LNCaP clone FGC (cell line): ENCODE results near the gene MARCHF3.
A peak's percentile ranks its signal among the peaks of the same experiment; 100 is the strongest.

Experiments used
- DNase-seq: peaks from one replicate; pipeline ENCODE4 v3.0.0-alpha.2; 2011; ENCODE audit warnings: low read depth
- H3K4me3 ChIP-seq: 2 replicates; pipeline ENCODE4 v1.5.1; 2011; ENCODE audit warnings: mild to moderate bottlenecking, low read depth, low read length, control low read depth
- CTCF ChIP-seq: IDR thresholded peaks from 2 replicates; pipeline ENCODE4 v1.5.1; 2012; ENCODE audit warnings: mild to moderate bottlenecking; ENCODE audit not compliant: control insufficient read depth, insufficient read depth; ENCODE audit errors: extremely low read depth

Gene MARCHF3

GRCh38 chr5:127046343-127047072 is 16.1 kb upstream of the MARCHF3 start:
- no peak for DNase-seq
- H3K4me3 ChIP-seq, result no peak overlapping the region
- no peak for TF ChIP-seq CTCF

GRCh38 chr5:127042593-127042992 is 12.2 kb upstream of the MARCHF3 start:
- peak; percentile 17; the same call in 1 of the 2 replicates for TF ChIP-seq CTCF
- no peak overlapping the region for H3K4me3 ChIP-seq
- DNase-seq, result no peak

- no peak for DNase-seq
- no peak overlapping the region for H3K4me3 ChIP-seq
- no peak for TF ChIP-seq CTCF
Measured at GRCh38 chr5:127041571-127041970, 11.2 kb upstream of the MARCHF3 start.

- no peak overlapping the region for H3K4me3 ChIP-seq
- DNase-seq, result no peak
- TF ChIP-seq CTCF, result no peak
Measured at GRCh38 chr5:127040796-127041520, 10.6 kb upstream of the MARCHF3 start.

- H3K4me3 ChIP-seq, result no peak overlapping the region
- no peak for TF ChIP-seq CTCF
- DNase-seq, result no peak
Measured at GRCh38 chr5:127038550-127038949, 8.2 kb upstream of the MARCHF3 start.

- no peak overlapping the region for H3K4me3 ChIP-seq
- no peak for TF ChIP-seq CTCF
- DNase-seq, result no peak
Measured at GRCh38 chr5:127031863-127032232, 1.5 kb upstream of the MARCHF3 start.
